GM18870 (cell line): ENCODE measurements around the gene CNRIP1.
"Not testable (repeated sequence)": the region's sequence is repeated elsewhere in the genome, so short reads cannot be mapped to it uniquely, and the experiment has no call there.

Experiments
- ATAC-seq: cut with Tn5 transposase; IDR thresholded peaks from one replicate; pipeline ENCODE4 v1.9.1; 2021; ENCODE audit warnings: moderate library complexity; ENCODE audit not compliant: unreplicated experiment

Gene CNRIP1

DNA sequence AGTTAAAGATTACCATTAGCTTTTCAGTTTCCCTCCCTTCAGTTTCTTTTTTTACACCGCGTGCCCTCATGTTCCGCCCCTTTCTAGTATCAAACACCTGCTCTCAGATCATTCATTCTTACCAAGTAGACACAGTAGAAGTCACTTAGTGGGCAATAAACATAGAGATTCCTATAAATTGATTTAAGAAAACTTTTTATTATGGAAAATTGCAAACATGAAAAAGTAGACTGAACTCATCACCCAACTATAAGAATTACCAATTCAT lies 21.2 kb upstream of the CNRIP1 start:
- no peak for ATAC-seq

DNA sequence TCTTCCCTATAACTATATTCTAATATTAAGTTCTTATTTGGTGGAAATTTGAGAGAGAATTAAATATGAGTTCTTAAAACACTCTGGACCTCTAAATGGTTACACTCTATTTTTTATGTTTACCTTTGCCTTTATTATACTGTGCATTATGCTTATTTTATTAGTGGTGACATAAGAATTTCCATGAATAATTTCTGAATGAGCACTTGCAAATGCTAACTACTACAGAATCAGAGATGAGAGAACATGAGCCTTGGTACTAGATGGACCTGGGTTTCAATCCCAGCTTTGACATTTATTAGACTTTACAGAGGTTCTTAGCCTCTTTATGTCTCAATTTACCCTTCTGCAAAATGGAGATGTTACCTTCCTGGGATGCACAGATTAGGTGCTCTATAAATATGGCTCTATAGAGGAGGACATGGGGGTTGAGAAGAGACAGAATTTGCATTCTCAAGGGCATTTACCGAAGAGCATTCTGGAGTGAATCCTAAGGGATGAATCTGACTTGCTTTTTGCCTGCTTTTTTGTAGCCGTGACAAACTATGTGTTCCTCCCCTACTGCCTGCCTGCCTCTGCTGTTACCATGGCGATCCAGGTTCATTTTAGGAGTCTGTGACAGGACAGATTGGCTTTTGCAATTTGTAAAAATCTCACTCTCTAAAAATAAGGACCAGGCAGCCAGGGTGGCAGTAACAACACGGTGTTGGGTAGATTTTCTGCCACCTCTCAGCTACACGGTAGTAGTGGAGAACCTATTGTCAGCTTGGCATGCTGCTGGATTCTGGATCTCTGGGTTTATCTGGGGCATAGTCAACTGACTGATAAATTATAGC lies 20.7 kb upstream of the CNRIP1 start:
- no peak for ATAC-seq

DNA sequence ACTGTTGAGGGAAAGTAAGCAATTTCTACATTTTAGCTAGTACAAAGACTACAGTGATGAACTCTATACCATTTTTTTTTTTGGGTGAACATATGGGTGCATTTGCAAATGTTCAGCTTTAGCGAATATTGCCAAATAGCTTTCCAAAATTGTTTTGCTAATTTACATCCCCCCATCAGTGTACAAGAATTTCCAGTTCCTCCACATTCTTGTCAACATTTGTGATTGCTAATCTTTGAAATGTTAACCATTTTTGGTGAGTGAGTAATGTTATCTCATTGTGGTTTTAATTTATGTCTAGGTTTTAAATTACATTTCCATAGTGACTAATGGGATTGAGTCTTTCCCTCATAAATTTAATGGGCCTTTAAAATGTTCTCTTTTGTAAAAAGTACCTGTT lies 16.4 kb upstream of the CNRIP1 start:
- ATAC-seq, result no peak

DNA sequence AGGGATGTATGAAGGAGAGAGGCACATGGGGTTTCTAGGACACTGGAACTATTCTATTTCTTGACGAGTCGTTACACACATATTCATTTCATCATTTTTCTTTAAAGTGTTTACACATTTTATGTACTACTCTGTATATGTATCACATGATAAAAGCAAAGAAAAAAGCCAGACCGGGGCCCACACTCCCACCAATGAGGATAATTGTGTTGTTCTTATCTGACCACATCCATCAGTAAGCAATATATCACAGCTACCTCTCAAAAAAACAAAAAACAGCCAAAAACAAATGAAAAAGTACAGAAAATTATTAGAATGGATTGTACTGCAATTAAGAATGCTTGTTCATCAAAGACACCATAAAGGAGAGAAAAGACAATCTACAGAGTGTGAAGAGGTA lies 14.2 kb upstream of the CNRIP1 start:
- no peak for ATAC-seq

DNA sequence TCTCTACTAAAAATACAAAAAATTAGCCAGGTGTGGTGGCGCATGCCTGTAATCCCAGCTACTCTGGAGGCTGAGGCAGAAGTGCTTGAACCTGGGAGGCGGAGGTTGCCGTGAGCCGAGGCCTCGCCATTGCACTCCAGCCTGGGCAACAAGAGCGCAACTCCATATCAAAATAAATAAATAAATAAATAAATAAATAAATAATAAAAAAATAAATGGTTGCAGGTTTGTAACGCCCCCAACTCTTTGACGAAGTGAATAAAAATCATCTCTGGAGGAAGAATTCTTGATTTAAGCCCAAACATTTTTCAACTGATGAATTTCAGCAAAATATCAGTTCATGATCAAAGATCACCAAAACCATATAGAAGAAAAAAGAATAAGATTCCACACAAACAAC lies 13.3 kb upstream of the CNRIP1 start:
- ATAC-seq, result no peak

DNA sequence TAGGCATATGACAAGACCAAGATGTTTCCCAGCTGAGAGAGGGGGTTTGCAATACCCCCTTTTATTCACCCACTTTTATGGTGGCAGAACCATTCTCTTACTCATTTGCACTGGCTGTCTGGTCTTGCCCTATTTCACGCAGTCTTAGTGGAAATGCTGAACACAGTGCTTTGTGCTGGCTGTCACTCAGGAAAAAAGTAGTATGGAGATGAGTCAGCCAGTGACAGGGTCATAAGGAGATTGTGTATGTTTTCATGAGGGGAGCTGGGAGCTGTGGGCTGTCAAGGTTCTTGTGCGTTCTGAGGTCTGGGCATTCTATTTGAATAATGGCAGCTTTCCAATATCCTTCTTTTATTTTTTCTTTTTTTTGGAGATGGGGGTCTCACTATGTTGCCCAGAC lies 10.9 kb upstream of the CNRIP1 start:
- no peak for ATAC-seq

DNA sequence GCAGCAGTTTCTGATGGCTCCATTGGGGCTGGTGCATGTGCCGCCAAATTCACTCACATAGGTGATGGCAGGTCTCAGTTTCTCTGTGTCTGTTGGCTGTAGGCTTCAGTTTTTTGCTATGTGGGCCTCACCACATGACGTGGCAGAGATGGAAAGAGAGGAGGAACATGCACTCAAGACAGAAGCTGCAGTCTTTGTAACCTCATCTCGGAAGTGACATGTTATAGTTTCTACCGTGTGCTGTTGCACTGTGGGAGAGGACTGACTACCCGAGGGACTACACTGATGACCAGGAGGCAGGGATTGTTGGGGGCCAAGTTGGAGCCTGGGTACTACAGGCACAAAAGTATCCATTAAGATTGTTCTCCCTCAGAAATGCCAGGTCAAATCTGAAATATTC lies 9.2 kb upstream of the CNRIP1 start:
- no peak for ATAC-seq

DNA sequence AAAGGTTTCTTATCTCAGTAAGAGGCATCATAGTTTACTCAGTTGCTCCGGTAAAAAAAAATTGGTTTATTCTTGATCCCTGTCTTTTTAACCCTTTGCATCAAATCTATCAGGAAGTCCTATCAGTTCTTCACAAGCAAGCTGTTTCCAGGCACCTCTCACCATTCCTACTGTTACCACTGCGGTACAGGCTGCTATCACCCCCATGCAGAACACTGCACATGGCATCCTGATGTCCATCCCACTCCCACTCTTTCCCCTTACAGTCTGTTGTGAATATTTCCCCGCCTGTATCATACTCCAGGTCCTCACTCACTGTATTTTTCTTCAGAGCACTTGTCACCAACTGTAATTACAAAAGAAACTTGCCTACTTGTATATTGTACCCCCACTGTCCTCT lies 5.3 kb upstream of the CNRIP1 start:
- no peak for ATAC-seq

DNA sequence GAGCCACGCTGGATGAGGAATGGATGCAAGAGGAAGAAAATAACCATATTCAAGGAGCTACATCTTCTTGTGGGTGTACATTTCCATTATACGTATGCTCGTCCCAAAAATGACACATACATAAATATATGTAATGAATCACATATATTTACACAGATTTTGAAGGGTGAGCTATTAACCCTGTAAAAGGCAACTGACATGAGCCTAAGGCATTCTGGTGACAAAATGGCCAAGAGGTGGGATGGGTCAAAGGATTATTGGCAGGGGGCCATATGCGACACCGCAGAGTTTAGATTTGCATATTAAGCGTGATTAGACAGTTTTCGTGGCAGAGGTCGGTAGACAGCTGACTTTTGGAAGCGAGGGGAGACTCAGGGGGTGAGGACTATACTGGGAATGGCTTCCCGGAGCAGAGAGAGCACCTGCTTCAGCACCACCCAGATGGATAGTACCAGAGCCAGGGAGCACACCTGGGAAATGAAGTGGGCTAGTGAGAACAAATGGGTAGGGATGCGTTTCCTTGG lies 431 bp upstream of the CNRIP1 start:
- no peak for ATAC-seq

DNA sequence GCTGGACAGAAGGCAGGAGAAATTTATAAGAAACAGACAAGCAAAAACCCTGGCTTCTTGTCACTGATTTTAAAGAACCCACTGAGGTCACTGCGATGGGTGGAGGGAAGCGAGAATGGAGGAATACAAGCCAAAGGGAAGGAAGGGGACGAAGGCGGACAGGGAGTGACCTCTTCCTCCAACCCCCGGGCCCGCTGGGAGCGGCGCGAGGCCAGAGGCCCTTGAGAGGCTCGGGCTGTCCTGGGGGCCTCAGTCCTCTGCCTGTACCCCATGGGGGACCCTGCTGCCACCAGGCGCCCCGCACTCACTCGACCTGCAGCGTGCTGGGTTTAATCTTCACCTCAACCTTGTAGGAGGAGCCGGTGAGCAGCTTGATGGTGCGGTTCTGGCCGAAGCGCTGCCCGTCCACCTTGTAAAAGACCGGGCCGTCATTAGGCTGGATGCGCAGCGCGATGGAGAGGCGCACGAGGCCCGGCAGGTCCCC lies 793 bp downstream of the CNRIP1 start:
- no peak for ATAC-seq

DNA sequence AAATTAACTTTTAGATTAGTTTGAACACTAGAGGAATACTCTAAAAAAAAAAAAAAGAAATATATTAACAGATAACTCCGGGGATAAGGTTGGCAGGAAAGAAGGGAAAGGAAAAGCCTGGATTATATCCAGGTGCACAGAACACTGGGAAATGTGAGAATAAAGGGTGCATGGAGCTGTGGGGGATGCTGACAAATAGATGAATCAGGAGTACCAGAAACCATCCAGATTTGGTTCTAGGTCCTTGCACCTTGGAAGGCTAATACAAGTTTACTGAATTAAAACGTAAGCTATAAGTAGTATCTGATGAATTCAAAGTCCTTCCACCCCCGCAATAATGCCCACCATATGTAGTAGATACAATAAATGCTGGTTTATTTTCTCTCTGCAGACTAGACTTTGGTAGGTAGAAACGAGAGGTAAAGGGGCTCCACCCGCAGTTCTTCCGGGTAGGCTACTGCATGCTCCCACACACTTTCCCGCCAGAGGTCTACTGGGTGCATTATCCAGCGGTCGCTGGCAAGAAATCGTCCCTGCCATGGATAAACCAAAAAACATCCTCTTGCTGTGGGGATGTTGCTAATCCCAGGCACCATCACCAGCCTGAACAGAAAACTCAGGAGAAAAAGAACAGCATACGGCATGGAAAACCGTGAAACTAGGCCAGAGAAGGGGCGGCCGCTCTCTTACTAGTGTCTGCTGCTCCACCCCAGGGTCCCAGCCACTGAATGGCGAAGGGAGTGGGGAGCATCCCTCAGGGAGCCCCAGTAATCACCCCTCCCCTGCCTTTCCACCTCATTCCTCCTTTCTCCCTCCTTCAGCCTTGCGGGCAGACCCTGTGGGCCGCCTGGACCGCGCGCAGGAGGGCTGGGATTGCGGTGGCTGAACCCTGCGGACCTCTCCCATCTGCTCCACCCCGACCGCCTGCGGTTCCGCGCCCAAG lies 1.5 kb downstream of the CNRIP1 start:
- no peak for ATAC-seq

DNA sequence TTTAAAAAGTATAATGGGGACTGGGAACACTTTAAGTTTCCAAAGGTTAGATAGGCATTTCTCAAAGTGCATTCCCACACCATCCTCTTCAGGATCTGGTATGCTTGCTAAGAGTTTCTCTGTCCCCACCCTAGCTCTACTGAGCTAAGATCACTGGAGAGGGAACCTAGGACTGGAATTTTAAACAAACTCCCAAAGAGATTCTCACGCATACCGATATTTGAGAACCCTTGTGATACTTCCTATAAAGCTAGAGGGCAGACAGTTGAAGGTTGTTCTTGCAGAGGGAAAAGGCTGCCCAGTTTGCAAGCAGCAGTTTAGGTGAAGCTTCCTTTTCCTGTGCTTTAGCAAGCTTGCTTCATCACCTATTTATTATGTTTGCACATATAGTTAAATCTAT lies 3.6 kb downstream of the CNRIP1 start:
- ATAC-seq, result no peak

DNA sequence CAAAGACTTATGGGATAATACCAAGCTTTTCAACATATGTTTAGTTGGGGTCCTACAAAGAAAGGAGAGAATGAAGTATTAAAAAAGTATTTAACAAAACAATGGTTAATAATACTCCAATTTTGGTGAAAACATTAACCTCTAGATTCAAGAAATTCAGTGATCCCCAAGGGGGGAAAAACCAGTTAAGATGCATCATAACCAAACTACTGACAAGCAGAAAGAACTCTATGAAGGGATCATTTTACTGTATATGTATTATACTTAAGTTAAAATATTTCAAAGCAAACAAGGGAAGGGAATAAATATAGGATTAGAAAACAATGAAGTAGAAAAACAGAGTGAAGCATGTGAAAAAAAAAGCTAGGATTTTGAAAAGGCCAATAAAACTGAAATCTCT lies 8.7 kb downstream of the CNRIP1 start:
- ATAC-seq, result no peak

DNA sequence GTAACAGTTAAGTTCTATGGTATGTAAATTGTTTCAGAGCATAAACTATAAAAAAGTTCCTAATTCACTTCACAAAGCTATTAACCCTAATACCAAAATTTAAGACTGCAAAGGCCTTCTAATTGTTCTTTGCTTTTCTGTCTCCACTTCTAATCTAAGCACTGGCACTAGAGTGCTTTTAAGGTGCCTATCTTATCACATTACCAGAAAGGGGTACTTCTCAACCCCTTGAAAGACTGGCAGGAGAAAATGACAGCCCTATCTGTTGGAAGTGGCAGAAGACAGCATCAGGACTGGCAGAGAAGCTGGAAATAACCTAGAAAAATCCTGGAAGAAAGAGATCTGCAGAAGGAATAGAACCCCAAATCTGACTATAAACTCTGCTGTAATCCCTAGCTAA lies 10.3 kb downstream of the CNRIP1 start:
- ATAC-seq, result no peak

DNA sequence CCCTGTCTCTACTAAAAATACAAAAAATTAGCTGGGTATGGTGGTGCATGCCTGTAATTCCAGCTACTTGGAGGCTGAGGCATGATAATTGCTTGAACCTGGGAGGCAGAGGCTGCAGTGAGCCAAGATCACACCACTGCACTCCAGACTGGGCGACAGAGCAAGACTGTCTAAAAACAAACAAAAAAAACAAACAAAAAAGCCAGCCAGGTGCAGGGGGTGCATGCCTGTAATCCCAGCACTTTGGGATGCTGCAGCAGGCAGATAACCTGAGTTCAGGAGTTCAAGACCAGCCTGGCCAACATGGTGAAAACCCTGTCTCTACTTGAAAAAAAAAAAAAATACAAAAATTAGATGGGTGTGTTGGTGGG lies 15.9 kb downstream of the CNRIP1 start:
- not testable (repeated sequence) for ATAC-seq

DNA sequence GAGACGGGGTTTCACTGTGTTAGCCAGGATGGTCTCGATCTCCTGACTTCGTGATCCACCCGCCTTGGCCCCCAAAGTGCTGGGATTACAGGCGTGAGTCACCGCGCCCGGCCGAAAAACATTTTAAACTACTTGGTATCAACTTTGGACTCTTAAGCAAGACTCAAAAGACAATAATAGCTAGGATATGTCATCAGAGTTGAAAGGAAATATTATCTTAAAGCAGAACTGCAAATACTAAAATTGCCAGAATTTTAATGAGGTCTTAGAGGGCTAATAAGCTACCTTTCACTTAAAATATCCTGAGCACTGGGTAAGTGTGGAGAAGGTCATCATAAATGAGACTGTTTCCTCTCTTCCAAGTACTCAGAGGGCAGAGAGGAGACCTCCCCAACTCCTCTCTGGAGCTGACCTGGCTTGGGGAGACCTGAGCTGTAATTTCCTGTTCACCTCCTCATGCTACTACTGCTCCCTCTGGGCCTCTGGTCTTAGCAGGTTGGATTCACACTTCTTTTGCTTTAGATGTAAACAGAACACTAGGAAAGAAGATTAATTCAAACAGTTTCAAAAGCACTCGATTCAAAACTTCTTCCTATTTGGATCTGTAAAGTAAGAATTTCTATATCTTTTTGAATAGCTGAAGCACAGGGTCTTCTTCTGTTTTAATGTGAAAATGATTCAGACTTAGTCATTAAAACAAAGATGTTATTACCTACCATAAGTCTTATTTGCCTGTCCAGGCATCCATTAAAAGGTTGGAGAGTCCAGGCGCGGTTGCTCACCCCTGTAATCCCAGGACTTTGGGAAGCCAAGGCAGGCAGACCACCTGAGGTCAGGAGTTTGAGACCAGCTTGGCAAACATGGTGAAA lies 16.5 kb downstream of the CNRIP1 start:
- ATAC-seq, result no peak

DNA sequence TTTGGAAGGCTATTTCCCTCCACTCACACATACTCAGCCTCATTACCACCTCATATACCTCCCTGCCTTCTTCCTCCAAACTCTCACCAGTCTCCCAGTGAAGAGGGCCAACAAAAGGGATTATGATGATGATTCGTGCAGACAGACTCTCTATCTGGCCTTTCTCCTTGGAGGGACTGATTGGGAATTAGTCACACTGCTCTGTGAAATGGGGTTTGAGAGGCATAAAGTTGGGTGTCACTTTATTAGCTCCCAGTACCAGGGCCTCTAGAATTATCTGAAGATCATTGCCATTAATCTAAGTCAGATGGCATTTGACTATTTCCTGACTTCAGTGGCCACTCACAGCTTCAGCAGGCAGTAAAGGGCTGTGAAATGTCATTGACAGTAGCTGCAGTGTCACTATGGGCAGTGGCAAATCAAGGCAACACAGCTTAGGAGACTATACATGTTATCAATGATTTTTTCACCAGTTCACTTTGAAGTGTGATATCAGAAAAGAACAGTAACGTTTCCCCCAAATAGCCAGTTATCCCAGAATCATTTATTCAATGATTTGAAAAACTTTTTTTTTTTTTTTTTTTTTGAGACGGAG lies 17.4 kb downstream of the CNRIP1 start:
- ATAC-seq, result no peak

DNA sequence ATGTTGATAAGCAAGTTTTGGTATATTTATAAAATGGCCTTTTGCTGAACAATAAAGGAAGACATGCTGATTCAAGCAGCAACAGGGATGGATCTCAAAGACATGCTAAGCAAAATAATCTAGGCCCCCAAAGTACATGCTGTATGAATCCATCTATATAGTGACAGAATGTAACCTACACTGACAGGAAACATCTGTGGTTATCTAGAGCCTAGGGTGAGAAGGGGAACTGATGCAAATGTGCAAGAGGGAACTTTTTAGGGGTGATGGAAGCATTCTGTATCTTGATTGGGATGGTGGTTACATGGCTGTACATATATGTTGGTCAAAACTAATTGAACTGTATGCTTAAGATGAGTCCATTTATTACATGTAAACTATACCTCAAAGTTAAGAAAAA lies 24.2 kb downstream of the CNRIP1 start:
- ATAC-seq, result peak; percentile 67

DNA sequence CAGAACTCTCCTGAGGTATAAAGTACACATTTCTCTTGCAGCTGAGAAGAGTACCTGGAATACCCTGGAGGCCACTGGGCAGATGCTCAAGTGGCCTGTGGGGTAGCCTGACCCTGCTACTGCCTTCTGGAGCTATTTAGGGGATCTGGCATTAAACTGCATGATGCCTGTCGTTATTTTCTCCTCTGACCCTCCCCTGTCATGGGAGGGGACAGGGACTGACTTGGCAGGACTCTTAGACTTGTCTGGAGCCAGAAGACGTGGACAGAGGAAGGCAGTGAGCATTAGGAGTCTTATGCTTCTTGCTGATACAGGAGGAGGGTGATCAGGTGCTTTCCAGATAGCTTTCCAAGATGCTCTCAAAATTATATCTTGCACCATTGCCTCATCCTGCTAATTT lies 24.8 kb downstream of the CNRIP1 start:
- ATAC-seq, result no peak

DNA sequence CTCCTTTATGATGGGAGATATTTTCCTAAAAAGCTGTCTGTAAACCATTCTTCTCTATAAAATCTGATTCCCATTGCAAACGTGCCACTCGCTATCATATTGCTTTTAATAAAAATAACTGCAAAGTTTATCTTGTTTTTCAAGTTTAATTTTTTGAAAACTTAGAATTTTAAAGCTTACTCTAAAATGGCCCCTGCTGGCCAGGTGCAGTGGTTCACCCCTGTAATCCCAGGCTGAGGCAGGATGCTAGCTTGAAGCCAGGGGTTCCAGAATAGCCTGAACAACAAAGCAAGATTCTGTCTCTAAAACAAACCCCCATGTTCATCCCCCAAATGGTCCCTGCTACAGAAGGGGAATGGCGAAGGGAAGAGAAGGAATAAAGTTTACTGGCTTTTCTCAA lies 25.6 kb downstream of the CNRIP1 start:
- no peak for ATAC-seq

DNA sequence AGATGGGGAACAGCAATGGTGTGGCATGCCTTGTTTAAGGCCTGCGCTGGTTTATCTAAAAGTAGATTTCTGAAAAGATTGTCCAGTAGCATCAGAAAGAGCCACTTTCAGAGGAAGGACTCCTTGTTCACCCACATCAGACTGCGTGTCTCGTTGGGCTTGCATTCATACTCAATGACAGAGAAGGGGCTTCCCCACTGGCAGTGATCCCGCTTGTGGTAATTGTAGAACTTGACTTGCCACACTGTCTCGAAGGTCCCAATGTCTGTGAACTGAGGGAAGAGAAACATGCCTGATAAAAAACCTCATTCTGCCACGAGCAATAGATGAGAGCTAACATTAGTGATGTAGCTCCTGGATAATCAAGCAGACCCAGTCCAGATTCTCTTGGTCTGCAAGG lies 26.0 kb downstream of the CNRIP1 start:
- ATAC-seq, result no peak
